ENCODE results near the gene FAM120A. TPM values are rescaled to one million over a fixed set of nuclear protein-coding genes. Genes with fewer than 3 reads are reported as not detected.

FAM120A gene
- total RNA-seq, 1 experiment from 2014 or later = 79.3 TPM

GRCh38 chr9:93601063-93601462 lies 149.6 kb downstream of the FAM120A start:
- H3K4me3 ChIP-seq (ENCODE audit: low read length) = no peak overlapping the region
- no peaks in the 10 kb centered on the region; the same call in 1 of the 2 replicates for H3K36me3 ChIP-seq (ENCODE audit: insufficient read depth, low read length)
- no peak overlapping the region for H2AFZ ChIP-seq (ENCODE audit: low read length)
- peaks cover 91% of the 10 kb centered on the region for H3K79me2 ChIP-seq (ENCODE audit: low read length)
- H3K9ac ChIP-seq (ENCODE audit: low read length) = no peak overlapping the region
- no peaks in the 10 kb centered on the region for H4K20me1 ChIP-seq (ENCODE audit: insufficient read depth, low read depth, low read length)
- no peaks in the 10 kb centered on the region for H3K27me3 ChIP-seq (ENCODE audit: low read length)
- H3K4me2 ChIP-seq (ENCODE audit: low read depth, low read length, poor library complexity, severe bottlenecking) = no peak overlapping the region
- no peaks in the 10 kb centered on the region for H3K4me1 ChIP-seq (ENCODE audit: low read length)
- peaks cover 10% of the 10 kb centered on the region; the same call in 1 of the 2 replicates for H3K9me3 ChIP-seq (ENCODE audit: low read length)
- DNase-seq = no peak
- no peaks in the 10 kb centered on the region for H3K9me2 ChIP-seq (replicated peaks; ENCODE audit: insufficient read depth, low read length)
- H3K27ac ChIP-seq (ENCODE audit: low read length) = no peak overlapping the region

DNA sequence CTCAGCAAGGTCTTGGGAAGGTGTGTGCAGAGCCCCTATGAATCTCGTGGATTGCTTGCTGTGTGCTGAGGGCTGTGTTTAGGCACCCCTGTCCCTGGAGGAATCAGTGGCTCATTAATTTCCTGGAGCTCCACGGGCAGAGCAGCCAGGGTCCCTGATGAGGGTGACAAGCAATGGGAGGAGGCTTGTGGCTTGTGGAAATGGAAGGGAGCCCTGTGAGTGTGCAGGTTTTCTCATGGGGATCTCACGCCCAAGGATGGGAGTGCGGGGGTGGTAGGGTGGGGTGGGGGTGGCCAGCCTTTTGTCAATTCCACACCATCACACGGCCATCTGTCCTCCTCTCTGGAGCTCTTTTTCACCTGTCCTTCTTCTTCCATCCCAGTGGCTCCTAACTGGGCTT lies 150.2 kb downstream of the FAM120A start:
- H3K4me1 ChIP-seq (ENCODE audit: low read length) = no peaks in the 10 kb centered on the region
- H3K4me3 ChIP-seq (ENCODE audit: low read length) = no peak overlapping the region
- no peaks in the 10 kb centered on the region for H3K9me2 ChIP-seq (replicated peaks; ENCODE audit: insufficient read depth, low read length)
- H3K36me3 ChIP-seq (ENCODE audit: insufficient read depth, low read length) = no peaks in the 10 kb centered on the region; the same call in 1 of the 2 replicates
- H3K9ac ChIP-seq (ENCODE audit: low read length) = no peak overlapping the region
- no peak overlapping the region for H3K4me2 ChIP-seq (ENCODE audit: low read depth, low read length, poor library complexity, severe bottlenecking)
- no peak overlapping the region for H3K27ac ChIP-seq (ENCODE audit: low read length)
- H3K9me3 ChIP-seq (ENCODE audit: low read length) = peaks cover 10% of the 10 kb centered on the region; the same call in 1 of the 2 replicates
- peaks cover 92% of the 10 kb centered on the region for H3K79me2 ChIP-seq (ENCODE audit: low read length)
- no peaks in the 10 kb centered on the region for H4K20me1 ChIP-seq (ENCODE audit: insufficient read depth, low read depth, low read length)
- no peak overlapping the region for H2AFZ ChIP-seq (ENCODE audit: low read length)
- no peaks in the 10 kb centered on the region for H3K27me3 ChIP-seq (ENCODE audit: low read length)
- DNase-seq = no peak

DNA sequence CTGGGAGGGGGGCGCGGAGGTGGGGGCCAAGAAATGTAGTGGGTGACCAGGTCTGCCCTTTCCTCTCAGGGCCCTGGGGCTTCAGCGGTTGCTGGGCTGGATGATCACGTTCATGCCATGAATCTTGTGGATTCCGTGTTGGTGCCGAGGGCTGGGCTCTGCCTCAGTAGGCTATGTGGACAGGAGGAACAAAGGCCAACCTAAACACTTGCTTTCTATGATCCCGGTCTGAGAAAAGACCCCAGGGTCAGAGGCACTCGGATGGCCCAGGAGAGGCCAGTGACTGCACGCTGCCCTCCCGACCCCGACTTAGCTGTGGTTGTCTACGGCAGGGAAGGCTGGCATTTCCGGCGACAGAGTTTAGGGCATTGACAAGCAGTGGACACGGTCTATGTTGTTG lies 151.5 kb downstream of the FAM120A start:
- H3K4me1 ChIP-seq (ENCODE audit: low read length) = no peaks in the 10 kb centered on the region
- H3K9me3 ChIP-seq (ENCODE audit: low read length) = peaks cover 10% of the 10 kb centered on the region; the same call in 1 of the 2 replicates
- no peak overlapping the region for H2AFZ ChIP-seq (ENCODE audit: low read length)
- DNase-seq = no peak
- peaks cover 92% of the 10 kb centered on the region for H3K79me2 ChIP-seq (ENCODE audit: low read length)
- H3K9me2 ChIP-seq (replicated peaks; ENCODE audit: insufficient read depth, low read length) = no peaks in the 10 kb centered on the region
- H4K20me1 ChIP-seq (ENCODE audit: insufficient read depth, low read depth, low read length) = no peaks in the 10 kb centered on the region
- H3K27me3 ChIP-seq (ENCODE audit: low read length) = no peaks in the 10 kb centered on the region
- no peak overlapping the region for H3K4me2 ChIP-seq (ENCODE audit: low read depth, low read length, poor library complexity, severe bottlenecking)
- no peaks in the 10 kb centered on the region; the same call in 1 of the 2 replicates for H3K36me3 ChIP-seq (ENCODE audit: insufficient read depth, low read length)
- H3K27ac ChIP-seq (ENCODE audit: low read length) = no peak overlapping the region
- H3K4me3 ChIP-seq (ENCODE audit: low read length) = no peak overlapping the region
- H3K9ac ChIP-seq (ENCODE audit: low read length) = no peak overlapping the region

- H3K79me2 ChIP-seq (ENCODE audit: low read length) = peaks cover 92% of the 10 kb centered on the region
Measured at GRCh38 chr9:93603906-93604326, 152.4 kb downstream of the FAM120A start.

GRCh38 chr9:93606187-93606586 lies 154.7 kb downstream of the FAM120A start:
- no peak overlapping the region for H3K9ac ChIP-seq (ENCODE audit: low read length)
- H3K9me3 ChIP-seq (ENCODE audit: low read length) = peaks cover 21% of the 10 kb centered on the region
- DNase-seq = no peak
- H3K9me2 ChIP-seq (replicated peaks; ENCODE audit: insufficient read depth, low read length) = no peaks in the 10 kb centered on the region
- H3K27me3 ChIP-seq (ENCODE audit: low read length) = no peaks in the 10 kb centered on the region
- no peaks in the 10 kb centered on the region for H4K20me1 ChIP-seq (ENCODE audit: insufficient read depth, low read depth, low read length)
- no peaks in the 10 kb centered on the region; the same call in none of the 2 replicates for H3K36me3 ChIP-seq (ENCODE audit: insufficient read depth, low read length)
- H2AFZ ChIP-seq (ENCODE audit: low read length) = no peak overlapping the region
- no peaks in the 10 kb centered on the region for H3K4me1 ChIP-seq (ENCODE audit: low read length)
- no peak overlapping the region for H3K27ac ChIP-seq (ENCODE audit: low read length)
- peaks cover 90% of the 10 kb centered on the region for H3K79me2 ChIP-seq (ENCODE audit: low read length)
- no peak overlapping the region for H3K4me2 ChIP-seq (ENCODE audit: low read depth, low read length, poor library complexity, severe bottlenecking)
- no peak overlapping the region for H3K4me3 ChIP-seq (ENCODE audit: low read length)

More at GRCh38 chr9:93603906-93604326, 152.4 kb downstream of the FAM120A start:
- Histone ChIP-seq H2AFZ (ENCODE audit: low read length) (no peak overlapping the region), H3K9ac (ENCODE audit: low read length) (no peak overlapping the region), H4K20me1 (ENCODE audit: insufficient read depth, low read depth, low read length) (no peaks in the 10 kb centered on the region), H3K27ac (ENCODE audit: low read length) (no peak overlapping the region), H3K4me1 (ENCODE audit: low read length) (no peaks in the 10 kb centered on the region), H3K27me3 (ENCODE audit: low read length) (no peaks in the 10 kb centered on the region), H3K9me3 (ENCODE audit: low read length) (peaks cover 10% of the 10 kb centered on the region; the same call in 1 of the 2 replicates), H3K36me3 (ENCODE audit: insufficient read depth, low read length) (no peaks in the 10 kb centered on the region; the same call in 1 of the 2 replicates), H3K9me2 (replicated peaks; ENCODE audit: insufficient read depth, low read length) (no peaks in the 10 kb centered on the region), H3K4me2 (ENCODE audit: low read depth, low read length, poor library complexity, severe bottlenecking) (no peak overlapping the region), H3K4me3 (ENCODE audit: low read length) (no peak overlapping the region)
- DNase-seq = no peak

GRCh38 chr9:93610206-93610605 lies 158.7 kb downstream of the FAM120A start:
- H3K4me3 ChIP-seq (ENCODE audit: low read length) = no peak overlapping the region
- no peak overlapping the region for H2AFZ ChIP-seq (ENCODE audit: low read length)
- no peaks in the 10 kb centered on the region for H3K27me3 ChIP-seq (ENCODE audit: low read length)
- peaks cover 93% of the 10 kb centered on the region for H3K79me2 ChIP-seq (ENCODE audit: low read length)
- H3K9ac ChIP-seq (ENCODE audit: low read length) = no peak overlapping the region
- no peaks in the 10 kb centered on the region for H4K20me1 ChIP-seq (ENCODE audit: insufficient read depth, low read depth, low read length)
- H3K9me2 ChIP-seq (replicated peaks; ENCODE audit: insufficient read depth, low read length) = no peaks in the 10 kb centered on the region
- no peak overlapping the region for H3K27ac ChIP-seq (ENCODE audit: low read length)
- no peaks in the 10 kb centered on the region; the same call in 1 of the 2 replicates for H3K36me3 ChIP-seq (ENCODE audit: insufficient read depth, low read length)
- H3K4me2 ChIP-seq (ENCODE audit: low read depth, low read length, poor library complexity, severe bottlenecking) = no peak overlapping the region
- no peak for DNase-seq
- peaks cover 3% of the 10 kb centered on the region; the same call in 1 of the 2 replicates for H3K4me1 ChIP-seq (ENCODE audit: low read length)
- peaks cover 17% of the 10 kb centered on the region for H3K9me3 ChIP-seq (ENCODE audit: low read length)

DNA sequence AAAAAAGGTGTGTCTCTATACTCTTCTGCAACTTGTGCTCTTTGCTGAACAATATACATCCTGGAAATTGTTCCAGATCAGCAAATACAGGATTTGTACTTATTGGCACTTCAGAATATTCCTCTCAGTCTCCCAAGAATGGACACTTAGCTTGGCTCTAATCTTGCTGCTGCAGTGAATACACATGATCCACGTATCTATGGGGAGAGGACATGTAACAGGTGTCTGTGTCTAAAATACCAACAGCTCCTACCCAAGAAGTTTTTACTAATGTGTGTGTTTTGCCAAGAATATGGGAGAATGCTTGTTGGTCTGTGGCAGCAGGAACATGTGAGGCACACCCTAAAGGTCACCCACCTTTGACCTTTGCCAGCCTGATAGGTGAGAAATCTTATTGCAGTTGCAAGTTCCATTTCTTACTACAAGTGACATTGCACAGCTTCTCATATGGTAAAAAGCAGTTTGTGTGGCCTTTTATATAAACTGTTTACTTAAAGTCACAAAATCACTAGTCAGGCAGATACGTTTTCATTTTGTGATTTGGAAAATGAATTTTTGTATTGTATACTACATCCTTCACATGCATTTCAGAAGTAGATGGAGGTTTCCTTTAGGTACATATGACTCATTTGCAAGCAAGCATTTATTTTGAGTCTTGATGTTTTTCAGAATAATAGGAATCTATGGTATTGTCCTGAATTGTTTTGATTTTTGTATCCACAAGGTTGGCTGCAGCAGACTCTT lies 160.7 kb downstream of the FAM120A start:
- no peak overlapping the region for H3K27ac ChIP-seq (ENCODE audit: low read length)
- H3K27me3 ChIP-seq (ENCODE audit: low read length) = no peaks in the 10 kb centered on the region
- no peak overlapping the region for H3K4me2 ChIP-seq (ENCODE audit: low read depth, low read length, poor library complexity, severe bottlenecking)
- peaks cover 11% of the 10 kb centered on the region for H3K9me3 ChIP-seq (ENCODE audit: low read length)
- H3K9me2 ChIP-seq (replicated peaks; ENCODE audit: insufficient read depth, low read length) = no peaks in the 10 kb centered on the region
- H3K36me3 ChIP-seq (ENCODE audit: insufficient read depth, low read length) = no peaks in the 10 kb centered on the region; the same call in 1 of the 2 replicates
- no peak overlapping the region for H3K9ac ChIP-seq (ENCODE audit: low read length)
- no peak overlapping the region for H3K4me3 ChIP-seq (ENCODE audit: low read length)
- H2AFZ ChIP-seq (ENCODE audit: low read length) = no peak overlapping the region
- H4K20me1 ChIP-seq (ENCODE audit: insufficient read depth, low read depth, low read length) = no peaks in the 10 kb centered on the region
- peaks cover 93% of the 10 kb centered on the region for H3K79me2 ChIP-seq (ENCODE audit: low read length)
- no peak for DNase-seq
- H3K4me1 ChIP-seq (ENCODE audit: low read length) = peaks cover 3% of the 10 kb centered on the region; the same call in 1 of the 2 replicates

- Histone ChIP-seq H3K9ac (ENCODE audit: low read length) (no peak overlapping the region), H2AFZ (ENCODE audit: low read length) (no peak overlapping the region), H3K9me3 (ENCODE audit: low read length) (peaks cover 11% of the 10 kb centered on the region), H3K4me2 (ENCODE audit: low read depth, low read length, poor library complexity, severe bottlenecking) (no peak overlapping the region), H3K4me3 (ENCODE audit: low read length) (no peak overlapping the region), H3K36me3 (ENCODE audit: insufficient read depth, low read length) (no peaks in the 10 kb centered on the region; the same call in 1 of the 2 replicates), H3K9me2 (replicated peaks; ENCODE audit: insufficient read depth, low read length) (no peaks in the 10 kb centered on the region), H3K79me2 (ENCODE audit: low read length) (peaks cover 97% of the 10 kb centered on the region), H3K27ac (ENCODE audit: low read length) (no peak overlapping the region), H3K4me1 (ENCODE audit: low read length) (peaks cover 3% of the 10 kb centered on the region; the same call in 1 of the 2 replicates), H3K27me3 (ENCODE audit: low read length) (no peaks in the 10 kb centered on the region), H4K20me1 (ENCODE audit: insufficient read depth, low read depth, low read length) (no peaks in the 10 kb centered on the region)
- no peak for DNase-seq
Measured at GRCh38 chr9:93612796-93613154, 161.3 kb downstream of the FAM120A start.

All from Karpas-422 (cell line).